GM21528 (cell line): ENCODE measurements around the gene EAPP.
"Not testable (repeated sequence)": the region's sequence is repeated elsewhere in the genome, so short reads cannot be mapped to it uniquely, and the experiment has no call there.

Source experiments
- ATAC-seq: cut with Tn5 transposase; IDR thresholded peaks from one replicate; pipeline ENCODE4 v1.9.1; 2021; ENCODE audit warnings: mild to moderate bottlenecking, moderate library complexity; ENCODE audit not compliant: unreplicated experiment, low FRiP score

The EAPP gene

GRCh38 chr14:34538871-34539406 is 562 bp downstream of the EAPP start:
- ATAC-seq: no peak

GRCh38 chr14:34538096-34538495 is 1.4 kb downstream of the EAPP start:
- ATAC-seq: not testable (repeated sequence)

- no peak for ATAC-seq
Measured at GRCh38 chr14:34537677-34538009, 1.9 kb downstream of the EAPP start.

- ATAC-seq: no peak
Measured at GRCh38 chr14:34536951-34537676, 2.4 kb downstream of the EAPP start.

- ATAC-seq: no peak
Measured at GRCh38 chr14:34527591-34527990, 11.9 kb downstream of the EAPP start.

GRCh38 chr14:34524216-34524615 is 15.3 kb downstream of the EAPP start:
- not testable (repeated sequence) for ATAC-seq

GRCh38 chr14:34522496-34522895 is 17.0 kb downstream of the EAPP start:
- no peak for ATAC-seq

- ATAC-seq: not testable (repeated sequence)
Measured at GRCh38 chr14:34521071-34521470, 18.4 kb downstream of the EAPP start.

- not testable (repeated sequence) for ATAC-seq
Measured at GRCh38 chr14:34520304-34520970, 19.1 kb downstream of the EAPP start.

GRCh38 chr14:34507884-34508283 is 31.6 kb downstream of the EAPP start:
- no peak for ATAC-seq

- no peak for ATAC-seq
Measured at GRCh38 chr14:34507459-34507858, 32.0 kb downstream of the EAPP start.

- not testable (repeated sequence) for ATAC-seq
Measured at GRCh38 chr14:34505124-34505491, 34.4 kb downstream of the EAPP start.

GRCh38 chr14:34504027-34504426 is 35.5 kb downstream of the EAPP start:
- not testable (repeated sequence) for ATAC-seq

- no peak for ATAC-seq
Measured at GRCh38 chr14:34502545-34503225, 36.8 kb downstream of the EAPP start.

GRCh38 chr14:34502001-34502400 is 37.5 kb downstream of the EAPP start:
- no peak for ATAC-seq

GRCh38 chr14:34501004-34501580 is 38.4 kb downstream of the EAPP start:
- no peak for ATAC-seq

GRCh38 chr14:34498684-34499412 is 40.7 kb downstream of the EAPP start:
- ATAC-seq: no peak

- ATAC-seq: no peak
Measured at GRCh38 chr14:34496679-34497513, 42.6 kb downstream of the EAPP start.

- no peak for ATAC-seq
Measured at GRCh38 chr14:34496007-34496678, 43.4 kb downstream of the EAPP start.
